ENCODE measurements around the gene ZNF611. TPM values are rescaled to one million over a fixed set of nuclear protein-coding genes. Genes with fewer than 3 reads are reported as not detected.

The ZNF611 gene
- total and polyA plus RNA-seq, 9 of the 15 experiments (the other 6 are each of a cell fraction or from before 2014, with no cell fraction given): 3.7 to 29.6 (median 12.8) TPM

- TF ChIP-seq, protein P1, sequence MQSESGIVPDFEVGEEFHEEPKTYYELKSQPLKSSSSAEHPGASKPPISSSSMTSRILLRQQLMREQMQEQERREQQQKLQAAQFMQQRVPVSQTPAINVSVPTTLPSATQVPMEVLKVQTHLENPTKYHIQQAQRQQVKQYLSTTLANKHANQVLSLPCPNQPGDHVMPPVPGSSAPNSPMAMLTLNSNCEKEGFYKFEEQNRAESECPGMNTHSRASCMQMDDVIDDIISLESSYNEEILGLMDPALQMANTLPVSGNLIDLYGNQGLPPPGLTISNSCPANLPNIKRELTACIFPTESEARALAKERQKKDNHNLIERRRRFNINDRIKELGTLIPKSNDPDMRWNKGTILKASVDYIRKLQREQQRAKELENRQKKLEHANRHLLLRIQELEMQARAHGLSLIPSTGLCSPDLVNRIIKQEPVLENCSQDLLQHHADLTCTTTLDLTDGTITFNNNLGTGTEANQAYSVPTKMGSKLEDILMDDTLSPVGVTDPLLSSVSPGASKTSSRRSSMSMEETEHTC (IDR thresholded peaks at IDR 0.05): no peak
- no peak for TF ChIP-seq NFRKB (IDR thresholded peaks at IDR 0.05; ENCODE audit: low read depth)
- peak; percentile 94 to 96 for TF ChIP-seq KDM1A (IDR thresholded peaks at IDR 0.05)
- TF ChIP-seq SMARCA4 (IDR thresholded peaks at IDR 0.05): peak; percentile 77
- TF ChIP-seq BCOR (IDR thresholded peaks at IDR 0.05): peak; percentile 56; the same call in 1 of the 2 replicates
- TF ChIP-seq FOXJ2 (tag; IDR thresholded peaks at IDR 0.05): no peak
- peak in 1 of 3 experiments; percentile 28 for TF ChIP-seq YY1 (IDR thresholded peaks at IDR 0.05; ENCODE audit: borderline replicate concordance in 1 of 3, control insufficient read depth in 1 of 3, extremely low read depth in 1 of 3, insufficient read depth in 3 of 3, insufficient read length in 1 of 3, insufficient replicate concordance in 2 of 3, low read depth in 1 of 3, low read length in 2 of 3)
- no peak for TF ChIP-seq RFX5 (IDR thresholded peaks at IDR 0.05; ENCODE audit: low read depth, low read length)
- TF ChIP-seq ETV5 (CRISPR knock-in tag; IDR thresholded peaks at IDR 0.05; ENCODE audit: low read depth): 0 out of 2 replicates have a peak, but pooled peaks have one; percentile 58
- no peak for TF ChIP-seq TFAM (CRISPR knock-in tag; conservative IDR thresholded peaks at IDR 0.05)
- TF ChIP-seq, protein P2, sequence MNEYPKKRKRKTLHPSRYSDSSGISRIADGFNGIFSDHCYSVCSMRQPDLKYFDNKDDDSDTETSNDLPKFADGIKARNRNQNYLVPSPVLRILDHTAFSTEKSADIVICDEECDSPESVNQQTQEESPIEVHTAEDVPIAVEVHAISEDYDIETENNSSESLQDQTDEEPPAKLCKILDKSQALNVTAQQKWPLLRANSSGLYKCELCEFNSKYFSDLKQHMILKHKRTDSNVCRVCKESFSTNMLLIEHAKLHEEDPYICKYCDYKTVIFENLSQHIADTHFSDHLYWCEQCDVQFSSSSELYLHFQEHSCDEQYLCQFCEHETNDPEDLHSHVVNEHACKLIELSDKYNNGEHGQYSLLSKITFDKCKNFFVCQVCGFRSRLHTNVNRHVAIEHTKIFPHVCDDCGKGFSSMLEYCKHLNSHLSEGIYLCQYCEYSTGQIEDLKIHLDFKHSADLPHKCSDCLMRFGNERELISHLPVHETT (CRISPR knock-in tag; conservative IDR thresholded peaks at IDR 0.05 in 1 of 2, IDR thresholded peaks at IDR 0.05 in 1 of 2): no peak
- TF ChIP-seq RNF219 (CRISPR knock-in tag; IDR thresholded peaks at IDR 0.05): no peak
- no peak for TF ChIP-seq HNRNPH1 (optimal IDR thresholded peaks at IDR 0.05; ENCODE audit: low read depth, low read length)
- no peak for TF ChIP-seq MIER1 (IDR thresholded peaks at IDR 0.05; ENCODE audit: low read depth)
- TF ChIP-seq GATA2 (CRISPR knock-in tag; IDR thresholded peaks at IDR 0.05): peak; percentile 38; the same call in 1 of the 2 replicates
- TF ChIP-seq ZNF24 (IDR thresholded peaks at IDR 0.05): no peak
- TF ChIP-seq SETDB1 (IDR thresholded peaks at IDR 0.05; ENCODE audit: low read length): no peak
- TF ChIP-seq, protein P3, sequence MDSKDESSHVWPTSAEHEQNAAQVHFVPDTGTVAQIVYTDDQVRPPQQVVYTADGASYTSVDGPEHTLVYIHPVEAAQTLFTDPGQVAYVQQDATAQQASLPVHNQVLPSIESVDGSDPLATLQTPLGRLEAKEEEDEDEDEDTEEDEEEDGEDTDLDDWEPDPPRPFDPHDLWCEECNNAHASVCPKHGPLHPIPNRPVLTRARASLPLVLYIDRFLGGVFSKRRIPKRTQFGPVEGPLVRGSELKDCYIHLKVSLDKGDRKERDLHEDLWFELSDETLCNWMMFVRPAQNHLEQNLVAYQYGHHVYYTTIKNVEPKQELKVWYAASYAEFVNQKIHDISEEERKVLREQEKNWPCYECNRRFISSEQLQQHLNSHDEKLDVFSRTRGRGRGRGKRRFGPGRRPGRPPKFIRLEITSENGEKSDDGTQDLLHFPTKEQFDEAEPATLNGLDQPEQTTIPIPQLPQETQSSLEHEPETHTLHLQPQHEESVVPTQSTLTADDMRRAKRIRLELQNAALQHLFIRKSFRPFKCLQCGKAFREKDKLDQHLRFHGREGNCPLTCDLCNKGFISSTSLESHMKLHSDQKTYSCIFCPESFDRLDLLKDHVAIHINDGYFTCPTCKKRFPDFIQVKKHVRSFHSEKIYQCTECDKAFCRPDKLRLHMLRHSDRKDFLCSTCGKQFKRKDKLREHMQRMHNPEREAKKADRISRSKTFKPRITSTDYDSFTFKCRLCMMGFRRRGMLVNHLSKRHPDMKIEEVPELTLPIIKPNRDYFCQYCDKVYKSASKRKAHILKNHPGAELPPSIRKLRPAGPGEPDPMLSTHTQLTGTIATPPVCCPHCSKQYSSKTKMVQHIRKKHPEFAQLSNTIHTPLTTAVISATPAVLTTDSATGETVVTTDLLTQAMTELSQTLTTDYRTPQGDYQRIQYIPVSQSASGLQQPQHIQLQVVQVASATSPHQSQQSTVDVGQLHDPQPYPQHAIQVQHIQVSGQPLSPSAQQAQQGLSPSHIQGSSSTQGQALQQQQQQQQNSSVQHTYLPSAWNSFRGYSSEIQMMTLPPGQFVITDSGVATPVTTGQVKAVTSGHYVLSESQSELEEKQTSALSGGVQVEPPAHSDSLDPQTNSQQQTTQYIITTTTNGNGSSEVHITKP (IDR thresholded peaks at IDR 0.05; ENCODE audit: partially characterized antibody): peak; percentile 48
- peak; percentile 43 for TF ChIP-seq CXXC5 (CRISPR knock-in tag; IDR thresholded peaks at IDR 0.05)
Measured at GRCh38 chr19:52692431-52693008, 42.3 kb downstream of the ZNF611 start (continued).

Measured in K562 (cell line).